ENCODE results near the gene PLA2G6. TPM values are rescaled to one million over a fixed set of nuclear protein-coding genes. Genes with fewer than 3 reads are reported as not detected.
A peak's percentile ranks its signal among the peaks of the same experiment; 100 is the strongest.

The PLA2G6 gene
- total RNA-seq, 2 experiments from 2014 or later: 39.8 to 43.1 TPM

GRCh38 chr22:38110863-38111852 is 70.5 kb downstream of the PLA2G6 start:
- Mint-ChIP-seq H3K27me3 (ENCODE audit: low read depth) (no peaks in the 10 kb centered on the region), H3K4me1 (ENCODE audit: low read depth) (peaks cover 7% of the 10 kb centered on the region), H3K9me3 (ENCODE audit: insufficient read depth) (no peaks in the 10 kb centered on the region), H3K27ac (no peak overlapping the region), H3K36me3 (ENCODE audit: low read depth) (no peaks in the 10 kb centered on the region), H3K4me3 (no peak overlapping the region)
- ATAC-seq (no peak), DNase-seq (no peak)
- ChIA-PET POLR2A (no interaction called here), CTCF (interaction anchor here (1.3 kb wide), 1 partner anchor 119 kb away, joined by 3 read pairs; no protein-coding TSS in a partner anchor)

- Mint-ChIP-seq H3K4me1 (ENCODE audit: low read depth) (peaks cover 11% of the 10 kb centered on the region), H3K36me3 (ENCODE audit: low read depth) (no peaks in the 10 kb centered on the region), H3K9me3 (ENCODE audit: insufficient read depth) (no peaks in the 10 kb centered on the region), H3K27me3 (ENCODE audit: low read depth) (no peaks in the 10 kb centered on the region), H3K4me3 (peak within 1 kb of the TSS; percentile 40), H3K27ac (peak within 1 kb of the TSS; percentile 76)
- ATAC-seq (no peak), DNase-seq (no peak)
- ChIA-PET POLR2A (no interaction called here), CTCF (interaction anchor here (1.3 kb wide), 1 partner anchor 120 kb away, joined by 3 read pairs; no protein-coding TSS in a partner anchor)
Measured at GRCh38 chr22:38110008-38110862, 71.4 kb downstream of the PLA2G6 start, which contains the start of gene BAIAP2L2. Gene BAIAP2L2, minus strand, starts transcription at chr22:38110684. Its CDS starts 159 bp downstream, at chr22:38110525.

GRCh38 chr22:38109371-38110001 is 72.1 kb downstream of the PLA2G6 start:
- ATAC-seq: peak; percentile 27
- Mint-ChIP-seq H3K9me3 (ENCODE audit: insufficient read depth) (no peaks in the 10 kb centered on the region), H3K27ac (peak overlapping the region; percentile 76), H3K4me3 (peak overlapping the region; percentile 40), H3K4me1 (ENCODE audit: low read depth) (peaks cover 12% of the 10 kb centered on the region), H3K36me3 (ENCODE audit: low read depth) (no peaks in the 10 kb centered on the region), H3K27me3 (ENCODE audit: low read depth) (no peaks in the 10 kb centered on the region)
- POLR2A ChIA-PET: no interaction called here
- CTCF ChIA-PET: no interaction called here
- DNase-seq: peak; percentile 30

GRCh38 chr22:38108561-38109319 is 72.9 kb downstream of the PLA2G6 start:
- Mint-ChIP-seq H3K9me3 (ENCODE audit: insufficient read depth) (no peaks in the 10 kb centered on the region), H3K4me1 (ENCODE audit: low read depth) (peaks cover 15% of the 10 kb centered on the region), H3K4me3 (no peak overlapping the region), H3K27ac (no peak overlapping the region), H3K36me3 (ENCODE audit: low read depth) (no peaks in the 10 kb centered on the region), H3K27me3 (ENCODE audit: low read depth) (no peaks in the 10 kb centered on the region)
- ChIA-PET POLR2A (interaction anchor here (0.6 kb wide), 1 partner anchor 137 kb away, joined by 3 read pairs; no protein-coding TSS in a partner anchor), CTCF (no interaction called here)
- ATAC-seq: peak; percentile 47
- peak; percentile 32 for DNase-seq

GRCh38 chr22:38107692-38108515 is 73.7 kb downstream of the PLA2G6 start:
- H3K4me3 Mint-ChIP-seq: no peak overlapping the region
- peaks cover 15% of the 10 kb centered on the region for H3K4me1 Mint-ChIP-seq (ENCODE audit: low read depth)
- ATAC-seq (no peak), DNase-seq (no peak)
- ChIA-PET CTCF (interaction anchor here (0.9 to 1.4 kb wide), 2 partner anchors 15 to 56 kb away, joined by 3 to 5 read pairs; no protein-coding TSS in a partner anchor), POLR2A (interaction anchor here (0.6 kb wide), 1 partner anchor 138 kb away, joined by 3 read pairs; no protein-coding TSS in a partner anchor)
- no peaks in the 10 kb centered on the region for H3K27me3 Mint-ChIP-seq (ENCODE audit: low read depth)
- no peaks in the 10 kb centered on the region for H3K36me3 Mint-ChIP-seq (ENCODE audit: low read depth)
- H3K9me3 Mint-ChIP-seq (ENCODE audit: insufficient read depth): no peaks in the 10 kb centered on the region
- H3K27ac Mint-ChIP-seq: no peak overlapping the region

DNA sequence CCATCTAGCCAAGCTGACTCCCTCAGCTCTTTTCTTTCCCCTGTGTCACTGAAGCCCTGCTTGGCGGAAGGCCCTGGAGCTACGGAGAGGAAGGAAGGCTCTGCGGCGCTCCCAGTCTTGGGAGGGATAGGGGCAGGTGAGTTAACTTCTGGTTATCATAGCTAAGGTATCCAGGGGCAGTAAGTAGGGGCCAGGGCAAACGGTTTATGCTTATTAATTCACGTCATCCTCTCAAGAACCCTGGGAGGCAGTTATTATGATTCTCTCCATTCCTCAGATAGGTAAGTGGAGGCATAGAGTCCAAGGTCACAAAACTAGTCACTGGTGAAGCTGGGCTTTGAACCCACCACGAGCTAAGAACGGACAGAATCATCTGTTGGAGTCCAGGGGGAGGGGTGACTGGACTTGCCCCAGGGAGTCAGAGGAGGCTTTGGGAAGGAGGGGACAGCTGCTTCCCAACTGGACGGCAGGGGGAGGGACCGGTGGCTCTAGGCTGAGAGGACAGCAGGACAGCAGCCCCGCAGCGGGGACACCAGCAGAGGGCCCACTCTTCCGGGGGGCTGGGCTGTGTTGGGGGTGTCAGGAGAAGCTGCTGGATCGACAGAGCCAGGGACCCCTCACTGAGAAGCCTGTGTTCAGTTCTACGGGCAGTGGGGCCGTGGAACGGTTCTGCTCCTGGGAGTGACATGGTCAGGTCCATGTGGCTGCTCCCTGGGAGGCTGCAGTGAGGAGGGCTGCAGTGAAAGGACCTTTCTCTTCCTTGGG is 74.6 kb downstream of the PLA2G6 start:
- ATAC-seq (no peak), DNase-seq (no peak)
- ChIA-PET POLR2A (no interaction called here), CTCF (interaction anchor here (0.9 to 1.4 kb wide), 2 partner anchors 14 to 55 kb away, joined by 3 to 5 read pairs; no protein-coding TSS in a partner anchor)
- Mint-ChIP-seq H3K36me3 (ENCODE audit: low read depth) (no peaks in the 10 kb centered on the region), H3K4me1 (ENCODE audit: low read depth) (peaks cover 15% of the 10 kb centered on the region), H3K27ac (no peak overlapping the region), H3K27me3 (ENCODE audit: low read depth) (no peaks in the 10 kb centered on the region), H3K4me3 (no peak overlapping the region), H3K9me3 (ENCODE audit: insufficient read depth) (no peaks in the 10 kb centered on the region)

DNA sequence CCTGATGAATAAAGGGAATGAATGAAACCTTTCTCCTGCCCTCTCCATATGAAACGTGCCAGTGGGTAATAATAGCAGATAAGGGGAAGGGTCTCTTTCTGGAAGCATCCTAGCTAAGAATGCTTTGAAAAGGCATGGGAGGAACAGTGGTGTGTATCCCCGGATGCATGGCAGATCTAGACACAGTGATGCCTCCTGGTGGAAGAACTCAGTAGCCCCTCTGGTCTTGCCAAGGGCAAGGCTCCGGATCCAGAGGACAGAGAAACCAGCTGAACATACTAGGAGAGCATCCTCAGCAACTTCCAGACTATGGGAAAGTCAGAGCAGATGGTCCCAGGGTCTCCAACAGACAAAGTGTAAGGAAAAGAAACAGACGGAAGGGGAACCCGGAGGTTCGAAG is 77.5 kb downstream of the PLA2G6 start:
- Mint-ChIP-seq H3K4me1 (ENCODE audit: low read depth) (peaks cover 15% of the 10 kb centered on the region), H3K36me3 (ENCODE audit: low read depth) (no peaks in the 10 kb centered on the region), H3K27ac (no peak overlapping the region), H3K27me3 (ENCODE audit: low read depth) (no peaks in the 10 kb centered on the region), H3K4me3 (no peak overlapping the region), H3K9me3 (ENCODE audit: insufficient read depth) (no peaks in the 10 kb centered on the region)
- ChIA-PET POLR2A (no interaction called here), CTCF (interaction anchor here (0.7 to 1.4 kb wide), 2 partner anchors 46 to 109 kb away, joined by 3 read pairs; no protein-coding TSS in a partner anchor)
- DNase-seq: no peak
- ATAC-seq: no peak

GRCh38 chr22:38103641-38104040 is 78.0 kb downstream of the PLA2G6 start:
- ChIA-PET CTCF (interaction anchor here (1.4 kb wide), 1 partner anchor 46 kb away, joined by 3 read pairs; no protein-coding TSS in a partner anchor), POLR2A (no interaction called here)
- Mint-ChIP-seq H3K4me1 (ENCODE audit: low read depth) (peaks cover 15% of the 10 kb centered on the region), H3K27ac (no peak overlapping the region), H3K27me3 (ENCODE audit: low read depth) (no peaks in the 10 kb centered on the region), H3K36me3 (ENCODE audit: low read depth) (no peaks in the 10 kb centered on the region), H3K4me3 (no peak overlapping the region), H3K9me3 (ENCODE audit: insufficient read depth) (no peaks in the 10 kb centered on the region)
- ATAC-seq (no peak), DNase-seq (no peak)

DNA sequence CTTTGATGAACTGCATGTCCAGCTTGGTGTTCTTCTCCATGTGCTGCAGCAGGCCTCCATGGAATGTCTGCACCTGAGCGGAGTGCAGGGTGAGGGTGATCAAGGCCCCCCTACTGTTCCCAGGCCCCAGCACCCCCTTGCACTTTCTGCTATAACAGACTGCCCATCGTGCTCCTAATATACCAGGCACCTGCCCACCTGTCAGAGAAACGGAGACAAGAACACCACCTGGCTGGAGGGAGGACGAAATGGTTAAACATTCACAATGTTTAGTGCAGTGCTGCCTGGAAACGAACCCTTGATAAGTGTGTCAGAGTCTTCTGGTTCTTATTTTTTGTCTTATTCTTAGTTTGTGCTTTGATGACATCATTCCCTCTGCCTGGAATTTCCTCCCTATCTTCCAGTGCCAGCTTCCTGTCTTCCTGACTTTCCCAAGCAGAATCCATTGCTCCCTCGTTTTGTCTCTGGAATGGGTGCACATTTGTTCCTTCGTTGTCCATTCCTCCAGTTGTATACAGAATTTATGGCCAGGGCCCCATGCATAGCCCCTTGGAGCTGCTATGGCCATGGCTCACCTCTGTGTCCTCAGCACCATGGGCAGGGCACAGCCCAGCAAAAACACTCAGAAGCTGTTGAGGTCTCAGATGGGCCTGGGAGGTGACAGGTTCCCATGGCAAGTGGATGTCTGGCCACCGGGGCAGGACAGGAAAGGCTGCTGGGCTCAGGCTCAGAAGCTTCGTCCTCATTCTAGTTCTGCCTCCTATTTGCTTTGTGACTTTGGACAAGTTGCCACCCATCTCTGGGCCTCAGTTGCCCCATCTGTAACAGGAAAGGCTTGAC is 83.0 kb downstream of the PLA2G6 start:
- H3K27ac Mint-ChIP-seq: no peak overlapping the region
- DNase-seq (no peak), ATAC-seq (no peak)
- no peak overlapping the region for H3K4me3 Mint-ChIP-seq
- H3K9me3 Mint-ChIP-seq (ENCODE audit: insufficient read depth): no peaks in the 10 kb centered on the region
- H3K36me3 Mint-ChIP-seq (ENCODE audit: low read depth): no peaks in the 10 kb centered on the region
- no peaks in the 10 kb centered on the region for H3K27me3 Mint-ChIP-seq (ENCODE audit: low read depth)
- ChIA-PET POLR2A (no interaction called here), CTCF (interaction anchor here (0.9 kb wide), 1 partner anchor 46 kb away, joined by 6 read pairs; no protein-coding TSS in a partner anchor)
- no peaks in the 10 kb centered on the region for H3K4me1 Mint-ChIP-seq (ENCODE audit: low read depth)

Measured in activated CD8-positive, alpha-beta T cell treated with anti-CD3 and anti-CD28 coated beads, Interleukin-2, amount 10 ng/mL, durations not matched to agents 7 days and 5 days (primary cell).